Stimulated activated naive CD8-positive, alpha-beta T cell treated with anti-CD3 and anti-CD28 coated beads, Interleukin-15, Interleukin-2, amounts not matched to agents 100 U/mL and 50 U/mL, for 24 hours (primary cell): ENCODE measurements around the gene MDN1.
"Not testable (repeated sequence)": the region's sequence is repeated elsewhere in the genome, so short reads cannot be mapped to it uniquely, and the experiment has no call there.

ENCODE experiments used
- ATAC-seq: fragments of 150-1000 bp; cut with Tn5 transposase; one replicate; pipeline ENCODE4 v1.10.0; 2021
- DNase-seq: peaks from one replicate; pipeline ENCODE4 v3.0.0; 2021

The MDN1 gene

GRCh38 chr6:89819336-89820130 is at the start of gene MDN1:
Gene MDN1, minus strand, starts transcription at chr6:89819794. Its CDS starts 187 bp downstream, at chr6:89819607.
- DNase-seq (peak; percentile 90), ATAC-seq (peak; percentile 95)

- DNase-seq (no peak), ATAC-seq (no peak)
Observed at GRCh38 chr6:89866024-89866678, 46.6 kb upstream of the MDN1 start.

- ATAC-seq (no peak), DNase-seq (no peak)
Observed at GRCh38 chr6:89862698-89863097, 43.1 kb upstream of the MDN1 start.

GRCh38 chr6:89862273-89862672 is 42.7 kb upstream of the MDN1 start:
- ATAC-seq (no peak), DNase-seq (no peak)

GRCh38 chr6:89859744-89860143 is 40.1 kb upstream of the MDN1 start:
- ATAC-seq (peak; percentile 49), DNase-seq (no peak)

GRCh38 chr6:89858041-89858440 is 38.4 kb upstream of the MDN1 start:
- ATAC-seq (no peak), DNase-seq (no peak)

- DNase-seq, result no peak
- ATAC-seq, result no peak
Observed at GRCh38 chr6:89853068-89853467, 33.5 kb upstream of the MDN1 start.

GRCh38 chr6:89847513-89847912 is 27.9 kb upstream of the MDN1 start:
- DNase-seq, result not testable (repeated sequence)

GRCh38 chr6:89843070-89843469 is 23.5 kb upstream of the MDN1 start:
- DNase-seq (no peak), ATAC-seq (no peak)

More at GRCh38 chr6:89847513-89847912, 27.9 kb upstream of the MDN1 start:
- not testable (repeated sequence) for ATAC-seq

- DNase-seq, result no peak
- ATAC-seq, result no peak
Observed at GRCh38 chr6:89842228-89842627, 22.6 kb upstream of the MDN1 start.

- ATAC-seq, result no peak
Observed at GRCh38 chr6:89840538-89840937, 20.9 kb upstream of the MDN1 start.

GRCh38 chr6:89836639-89837222 is 17.1 kb upstream of the MDN1 start:
- DNase-seq (no peak), ATAC-seq (no peak)

More at GRCh38 chr6:89840538-89840937, 20.9 kb upstream of the MDN1 start:
- DNase-seq, result no peak

- peak; percentile 89 for ATAC-seq
- DNase-seq, result peak; percentile 44
Observed at GRCh38 chr6:89834884-89835792, 15.5 kb upstream of the MDN1 start.

GRCh38 chr6:89830170-89830809 is 10.7 kb upstream of the MDN1 start:
- no peak for DNase-seq

GRCh38 chr6:89829472-89830169 is 10.0 kb upstream of the MDN1 start, which contains the start of gene CASP8AP2:
Gene CASP8AP2, plus strand, starts transcription at chr6:89829880.
- DNase-seq, result peak; percentile 93
- peak; percentile 98 for ATAC-seq

More at GRCh38 chr6:89830170-89830809, 10.7 kb upstream of the MDN1 start:
- ATAC-seq, result no peak

GRCh38 chr6:89828988-89829471 is 9.4 kb upstream of the MDN1 start:
- DNase-seq, result peak; percentile 24
- peak; percentile 38 for ATAC-seq

GRCh38 chr6:89828475-89828987 is 8.9 kb upstream of the MDN1 start:
- not testable (repeated sequence) for DNase-seq, ATAC-seq

GRCh38 chr6:89826029-89826528 is 6.5 kb upstream of the MDN1 start:
- no peak for ATAC-seq
- DNase-seq, result no peak

- peak; percentile 6 for ATAC-seq
- no peak for DNase-seq
Observed at GRCh38 chr6:89818977-89819335, 638 bp downstream of the MDN1 start.

- no peak for ATAC-seq
- no peak for DNase-seq
Observed at GRCh38 chr6:89817481-89817880, 2.1 kb downstream of the MDN1 start.
